Ramos (cell line): ENCODE data around the gene SLC22A23.

Source experiments
- in situ Hi-C: fragments of 300-500 bp; cut with MboI; formaldehyde crosslinking; loops from one replicate; pipeline ENCODE4 v1.14.3; 2022; ENCODE audit warnings: low sequenced_read_pairs; ENCODE audit not compliant: unreplicated experiment

The SLC22A23 gene

GRCh38 chr6:3424185-3424927, 32.5 kb downstream of the SLC22A23 start:
- in situ Hi-C loops = no loop called here

- in situ Hi-C loops = no loop called here
These were observed 33.2 kb downstream of the SLC22A23 start for GRCh38 chr6:3423439-3424184.

- in situ Hi-C loops = no loop called here
These were observed 34.3 kb downstream of the SLC22A23 start for GRCh38 chr6:3422435-3423070.

- in situ Hi-C loops = no loop called here
These were observed 34.9 kb downstream of the SLC22A23 start for GRCh38 chr6:3421791-3422434.

- in situ Hi-C loops = no loop called here
These were observed 35.7 kb downstream of the SLC22A23 start for GRCh38 chr6:3421143-3421542.

- in situ Hi-C loops = loop anchor here (10.0 kb wide), 1 partner anchor 315 kb away; no protein-coding TSS in a partner anchor
These were observed 37.1 kb downstream of the SLC22A23 start for GRCh38 chr6:3419624-3420272.

GRCh38 chr6:3418496-3419060, 38.3 kb downstream of the SLC22A23 start:
- in situ Hi-C loops = loop anchor here (10.0 kb wide), 1 partner anchor 316 kb away; no protein-coding TSS in a partner anchor

GRCh38 chr6:3417473-3417872, 39.4 kb downstream of the SLC22A23 start:
- in situ Hi-C loops = loop anchor here (10.0 kb wide), 1 partner anchor 317 kb away; no protein-coding TSS in a partner anchor

GRCh38 chr6:3415490-3415889, 41.4 kb downstream of the SLC22A23 start:
- in situ Hi-C loops = loop anchor here (10.0 kb wide), 1 partner anchor 319 kb away; no protein-coding TSS in a partner anchor

- in situ Hi-C loops = loop anchor here (10.0 kb wide), 1 partner anchor 320 kb away; no protein-coding TSS in a partner anchor
These were observed 41.8 kb downstream of the SLC22A23 start for GRCh38 chr6:3415082-3415453.

GRCh38 chr6:3414327-3415081, 42.3 kb downstream of the SLC22A23 start:
- in situ Hi-C loops = loop anchor here (10.0 kb wide), 1 partner anchor 320 kb away; no protein-coding TSS in a partner anchor

GRCh38 chr6:3413592-3413991, 43.3 kb downstream of the SLC22A23 start:
- in situ Hi-C loops = loop anchor here (10.0 kb wide), 1 partner anchor 321 kb away; no protein-coding TSS in a partner anchor

GRCh38 chr6:3412779-3413500, 43.9 kb downstream of the SLC22A23 start:
- in situ Hi-C loops = loop anchor here (10.0 kb wide), 1 partner anchor 322 kb away; no protein-coding TSS in a partner anchor

GRCh38 chr6:3411967-3412778, 44.7 kb downstream of the SLC22A23 start:
- in situ Hi-C loops = loop anchor here (10.0 kb wide), 1 partner anchor 323 kb away; no protein-coding TSS in a partner anchor

GRCh38 chr6:3410385-3411360, 46.2 kb downstream of the SLC22A23 start:
- in situ Hi-C loops = loop anchor here (10.0 kb wide), 1 partner anchor 324 kb away; no protein-coding TSS in a partner anchor
